HG03432 (cell line): ENCODE measurements around the gene CDHR3.

Experiments used
- ATAC-seq: cut with Tn5 transposase; IDR thresholded peaks from one replicate; pipeline ENCODE4 v1.9.1; 2021; ENCODE audit warnings: mild to moderate bottlenecking, moderate library complexity; ENCODE audit not compliant: unreplicated experiment

Gene CDHR3

GRCh38 chr7:106062006-106062405 is 98.9 kb downstream of the CDHR3 start:
- no peak for ATAC-seq

DNA sequence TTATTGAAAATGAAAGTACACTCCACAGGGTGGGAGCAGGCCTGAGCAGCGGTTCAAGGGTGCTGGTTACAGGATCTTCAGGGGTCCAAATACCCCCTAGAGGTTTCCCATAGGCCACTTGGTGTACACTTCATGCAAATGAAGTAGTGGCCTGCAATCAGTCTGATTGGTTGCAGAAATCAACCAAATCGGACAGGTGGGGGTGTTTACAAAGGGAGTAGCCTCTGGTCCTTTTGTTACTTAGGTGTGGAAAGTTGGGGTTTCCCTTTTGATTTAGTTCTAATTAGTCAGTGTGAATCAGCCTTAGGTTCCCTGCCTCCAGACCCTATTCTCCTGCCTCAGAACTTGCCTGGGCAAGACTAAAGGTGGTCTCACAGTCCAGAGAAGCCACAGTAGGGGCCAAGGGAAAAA is 99.5 kb downstream of the CDHR3 start:
- no peak for ATAC-seq

GRCh38 chr7:106063024-106063423 is 100.0 kb downstream of the CDHR3 start:
- no peak for ATAC-seq

- ATAC-seq: no peak
Measured at GRCh38 chr7:106063692-106064091, 100.6 kb downstream of the CDHR3 start.

- no peak for ATAC-seq
Measured at GRCh38 chr7:106064316-106064715, 101.3 kb downstream of the CDHR3 start.

- no peak for ATAC-seq
Measured at GRCh38 chr7:106064771-106065574, 101.9 kb downstream of the CDHR3 start.

GRCh38 chr7:106065575-106066500 is 102.8 kb downstream of the CDHR3 start:
- ATAC-seq: no peak

DNA sequence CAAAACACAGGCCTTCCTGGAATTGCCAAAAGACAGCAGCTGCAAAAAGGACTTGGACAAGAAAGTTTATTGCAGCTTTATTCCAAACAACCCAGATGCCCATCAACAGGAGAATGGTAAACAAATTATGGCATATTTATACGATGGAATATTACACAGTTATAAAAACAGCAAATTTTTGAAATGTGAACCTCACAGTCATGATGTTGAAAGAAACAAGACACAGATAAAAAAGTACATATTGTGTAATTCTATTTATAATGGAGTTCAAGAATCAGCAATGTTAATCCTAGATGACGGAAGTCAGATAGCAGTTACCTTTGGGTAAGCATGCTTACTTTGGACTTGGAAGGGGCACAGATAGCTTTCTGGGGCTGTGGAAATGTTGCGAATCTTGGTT is 104.6 kb downstream of the CDHR3 start:
- ATAC-seq: no peak

DNA sequence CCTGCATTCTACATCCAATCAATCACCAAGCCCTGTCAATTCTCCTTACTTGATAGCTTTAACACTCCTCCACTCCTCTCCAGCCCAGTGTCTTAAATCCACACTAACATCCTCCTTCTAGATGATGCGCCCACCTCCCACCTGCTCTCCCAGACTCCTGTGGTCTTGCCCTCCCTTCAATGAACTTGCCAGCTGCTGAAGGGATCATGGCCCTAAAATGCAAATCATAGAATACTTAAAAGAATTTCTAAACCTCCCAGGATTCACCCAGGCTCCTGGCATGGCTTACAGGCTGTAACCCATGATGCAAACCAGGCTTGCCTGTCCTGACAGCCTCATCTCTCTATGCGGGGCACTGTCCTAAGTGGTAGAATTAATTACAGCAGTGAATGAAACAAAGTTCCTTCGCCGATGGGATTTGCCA is 105.5 kb downstream of the CDHR3 start:
- no peak for ATAC-seq

- ATAC-seq: no peak
Measured at GRCh38 chr7:106068986-106069385, 105.9 kb downstream of the CDHR3 start.

DNA sequence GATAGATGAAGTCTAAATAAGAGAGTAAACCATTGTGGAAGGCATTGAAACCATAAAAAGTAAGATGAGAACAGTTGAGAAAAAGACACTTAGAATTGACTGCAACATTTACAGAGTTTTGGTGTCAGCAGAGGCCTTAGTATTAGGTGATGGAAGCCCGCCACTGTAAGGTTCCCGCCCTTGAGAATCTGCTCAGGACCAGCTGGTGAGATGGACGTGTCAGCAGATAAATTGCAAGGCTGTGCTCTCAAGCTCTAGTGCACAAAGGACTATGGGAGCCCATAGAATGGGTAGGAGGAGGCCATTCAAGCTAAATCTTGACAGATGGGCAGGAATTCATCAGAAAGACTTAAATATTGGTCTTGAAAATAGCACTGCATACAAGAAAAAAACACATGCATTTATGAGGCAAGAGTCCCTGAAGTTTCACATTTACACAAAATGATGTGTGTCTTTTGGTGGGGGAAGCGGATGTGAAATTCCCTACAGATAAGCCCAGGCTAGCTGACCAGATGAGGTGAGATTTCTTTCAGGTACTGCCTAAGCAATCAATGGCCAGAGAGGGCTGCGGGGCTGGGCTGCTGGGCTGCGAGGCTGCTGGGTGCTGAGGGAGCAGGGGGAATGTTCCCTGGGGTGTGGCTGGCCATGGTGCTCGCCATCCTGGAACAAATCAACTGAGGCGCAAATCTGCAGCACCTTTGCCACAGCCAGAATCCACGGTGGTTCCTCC is 106.6 kb downstream of the CDHR3 start:
- ATAC-seq: no peak

GRCh38 chr7:106070201-106070551 is 107.1 kb downstream of the CDHR3 start:
- no peak for ATAC-seq

- ATAC-seq: no peak
Measured at GRCh38 chr7:106070567-106071254, 107.6 kb downstream of the CDHR3 start.

- ATAC-seq: peak; percentile 97
Measured at GRCh38 chr7:106071356-106071998, 108.4 kb downstream of the CDHR3 start.

DNA sequence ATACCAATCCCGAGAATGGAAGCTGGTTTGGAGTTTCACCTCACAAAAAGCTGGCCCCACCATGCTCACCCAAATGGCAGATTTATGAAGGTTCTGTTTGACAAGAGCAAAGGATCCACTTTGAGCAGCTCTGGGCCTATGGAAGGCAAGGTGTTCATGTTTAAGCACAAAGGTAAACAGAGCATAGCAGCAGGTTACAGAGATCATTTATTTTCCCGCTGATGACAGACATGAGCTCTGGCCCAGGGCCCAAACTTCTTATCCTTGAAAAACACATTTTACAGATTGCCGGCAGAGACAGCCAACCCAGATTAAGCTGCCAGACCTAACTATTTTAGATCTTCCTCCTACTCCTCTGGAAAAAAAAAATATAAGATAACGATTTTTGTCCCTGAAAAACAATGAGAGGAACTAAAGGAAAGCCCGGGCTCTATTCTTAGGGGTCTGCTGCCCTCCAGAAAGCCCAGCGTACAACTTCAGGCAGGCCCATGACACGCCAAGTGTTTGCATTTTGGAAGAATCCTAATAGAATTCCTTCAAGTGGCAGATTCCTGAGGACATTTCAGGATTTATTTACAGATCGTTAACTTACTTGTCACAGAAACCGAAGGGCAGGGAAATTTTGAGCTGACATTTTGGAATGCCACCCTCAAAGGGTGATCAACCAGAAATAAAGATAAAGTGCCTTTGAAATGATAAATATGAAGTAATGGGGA is 109.1 kb downstream of the CDHR3 start:
- ATAC-seq: peak; percentile 11

DNA sequence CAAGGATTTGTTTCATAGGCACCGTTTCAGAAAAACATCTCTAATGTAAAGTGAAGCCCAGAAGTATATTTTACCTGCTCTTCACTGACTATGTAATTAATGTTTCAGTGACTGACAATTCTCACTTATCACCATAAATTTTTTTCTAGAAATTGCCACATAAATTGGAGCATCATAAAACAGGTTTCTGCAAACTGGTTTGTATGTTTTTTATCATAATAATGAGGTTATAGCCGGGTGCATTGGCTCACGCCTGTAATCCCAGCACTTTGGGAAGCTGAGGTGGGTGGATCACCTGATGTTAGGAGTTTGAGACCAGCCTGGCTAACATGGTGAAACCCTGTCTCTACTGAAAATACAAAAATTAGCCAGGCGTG is 109.6 kb downstream of the CDHR3 start:
- no peak for ATAC-seq

DNA sequence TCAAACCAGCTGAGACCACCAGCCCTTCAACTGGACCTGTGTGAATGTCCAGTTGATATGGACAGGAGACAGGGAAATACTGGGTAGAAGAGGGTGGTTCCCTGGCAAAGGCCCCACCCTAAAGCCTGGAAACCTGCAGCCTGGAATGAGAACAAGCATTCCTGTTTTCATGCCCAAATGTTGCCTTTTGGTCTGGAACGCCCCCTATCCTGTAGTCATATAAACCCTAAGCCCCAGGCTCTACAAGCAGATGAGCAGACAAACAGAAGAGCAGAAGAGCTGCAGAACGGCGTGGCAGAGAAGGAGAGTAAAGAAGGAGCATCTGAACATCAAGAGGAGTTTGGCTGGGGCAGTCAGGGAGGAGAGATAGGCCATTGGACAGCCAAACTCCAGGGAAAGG is 110.6 kb downstream of the CDHR3 start:
- ATAC-seq: no peak

DNA sequence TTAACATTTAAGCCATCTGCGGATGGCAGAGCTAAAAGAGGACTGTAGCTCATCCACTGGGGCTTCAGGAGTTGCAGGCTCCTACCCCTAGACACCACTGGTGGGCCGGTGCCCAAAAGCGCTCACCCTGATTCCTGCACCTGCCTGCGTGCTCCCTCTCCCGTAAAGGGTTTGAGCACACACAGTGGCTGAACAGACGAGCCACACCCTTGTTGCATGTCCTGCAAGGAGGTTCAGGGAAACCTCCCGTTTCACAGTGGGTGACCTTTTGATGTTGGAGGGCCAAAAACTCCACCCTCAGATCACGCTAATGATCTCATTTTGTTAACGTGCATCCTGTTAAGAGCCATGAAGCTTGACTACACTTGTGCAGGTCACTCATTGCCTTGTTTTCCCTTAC is 111.2 kb downstream of the CDHR3 start:
- no peak for ATAC-seq

GRCh38 chr7:106075937-106076336 is 112.9 kb downstream of the CDHR3 start:
- ATAC-seq: no peak

GRCh38 chr7:106076537-106076936 is 113.5 kb downstream of the CDHR3 start:
- ATAC-seq: no peak
